Stomach (tissue), 4 donors: ENCODE results near the gene SPEM3.

Experiments
- CTCF ChIP-seq, 7 experiments: fragments of 450-650 bp in 4 of 7; fragments of 200-600 bp in 3 of 7; sonication (generic) in 3 of 7; IDR thresholded peaks; one replicate each; pipeline ENCODE4 v1.5.1; 2016 to 2019; ENCODE audit warnings: antibody characterized with exemption in 7 of 7, control low read depth in 2 of 7, mild to moderate bottlenecking in 1 of 7
- EP300 ChIP-seq: sonication (generic); formaldehyde crosslinking; IDR thresholded peaks from one replicate; pipeline ENCODE4 v1.6.1; 2017; ENCODE audit warnings: antibody characterized with exemption
- POLR2A ChIP-seq, 4 donors: fragments of 450-650 bp; IDR thresholded peaks; one replicate each; pipeline ENCODE4 v1.6.1; 2016; ENCODE audit warnings: antibody characterized with exemption in 4 of 4, control low read depth in 2 of 4, mild to moderate bottlenecking in 1 of 4, moderate library complexity in 1 of 4
- POLR2AphosphoS5 ChIP-seq, 3 donors: sonication (generic); formaldehyde crosslinking; IDR thresholded peaks; one replicate each; pipeline ENCODE4 v1.6.1; 2016; ENCODE audit warnings: antibody characterized with exemption in 3 of 3

- TF ChIP-seq EP300 (no peak), POLR2AphosphoS5 (IDR thresholded peaks at IDR 0.05) (peak; percentile 41 to 72 (median 67)), CTCF (IDR thresholded peaks at IDR 0.05) (peak in 5 of 7 experiments; percentile 48 to 92 (median 84)), POLR2A (IDR thresholded peaks at IDR 0.05) (no peak)
These were observed 8.1 kb downstream of the SPEM3 start for GRCh38 chr17:7436556-7437368.
